ENCODE data around the gene ACTR3C. TPM values are rescaled to one million over a fixed set of nuclear protein-coding genes. Genes with fewer than 3 reads are reported as not detected.

Gene ACTR3C
- total and polyA plus RNA-seq, 2 experiments from 2014 or later: 1.5 to 3.5 TPM

GRCh38 chr7:150335108-150335773 lies 11.9 kb upstream of the ACTR3C start:
- Histone ChIP-seq H3K27me3 (ENCODE audit: insufficient read depth) (no peaks in the 10 kb centered on the region), H3K36me3 (ENCODE audit: insufficient read depth) (peaks cover 10% of the 10 kb centered on the region), H3K4me1 (ENCODE audit: insufficient read depth) (peaks cover 39% of the 10 kb centered on the region), H4K20me1 (replicated peaks; ENCODE audit: insufficient read depth) (no peaks in the 10 kb centered on the region; the same call in 1 of the 2 replicates), H3F3A (replicated peaks; ENCODE audit: low read depth) (peaks cover 28% of the 10 kb centered on the region), H2AFZ (no peak overlapping the region), H3K27ac (ENCODE audit: low read depth) (peak overlapping the region; percentile 86), H3K4me2 (peak overlapping the region; percentile 54), H3K9me2 (ENCODE audit: insufficient read depth) (no peaks in the 10 kb centered on the region), H3K4me3 (peak overlapping the region; percentile 5; the same call in 1 of the 2 replicates), H3K79me2 (replicated peaks; ENCODE audit: insufficient read depth) (peaks cover 38% of the 10 kb centered on the region)
- Mint-ChIP-seq H3K4me3 (peak overlapping the region; percentile 47), H3K9me3 (no peaks in the 10 kb centered on the region; the same call in 2 of the 3 replicates), H3K36me3 (ENCODE audit: low read depth) (peaks cover 77% of the 10 kb centered on the region), H3K27ac (peak overlapping the region; percentile 96), H3K4me1 (peaks cover 69% of the 10 kb centered on the region), H3K27me3 (ENCODE audit: insufficient read depth, low read depth, poor library complexity) (peaks cover 25% of the 10 kb centered on the region)
- DNase-seq (ENCODE audit: low spot score): peak; percentile 88
- TF ChIP-seq NANOG (IDR thresholded peaks at IDR 0.05; ENCODE audit: borderline replicate concordance): peak; percentile 61; the same call in 1 of the 2 replicates
- TF ChIP-seq POLR2AphosphoS5 (IDR thresholded peaks at IDR 0.05; ENCODE audit: low read depth): peak; percentile 58; the same call in 1 of the 2 replicates
- TF ChIP-seq CREB1 (CRISPR knock-in tag; IDR thresholded peaks at IDR 0.05; ENCODE audit: low read depth): peak; percentile 47; the same call in 1 of the 2 replicates
- TF ChIP-seq, protein P1, sequence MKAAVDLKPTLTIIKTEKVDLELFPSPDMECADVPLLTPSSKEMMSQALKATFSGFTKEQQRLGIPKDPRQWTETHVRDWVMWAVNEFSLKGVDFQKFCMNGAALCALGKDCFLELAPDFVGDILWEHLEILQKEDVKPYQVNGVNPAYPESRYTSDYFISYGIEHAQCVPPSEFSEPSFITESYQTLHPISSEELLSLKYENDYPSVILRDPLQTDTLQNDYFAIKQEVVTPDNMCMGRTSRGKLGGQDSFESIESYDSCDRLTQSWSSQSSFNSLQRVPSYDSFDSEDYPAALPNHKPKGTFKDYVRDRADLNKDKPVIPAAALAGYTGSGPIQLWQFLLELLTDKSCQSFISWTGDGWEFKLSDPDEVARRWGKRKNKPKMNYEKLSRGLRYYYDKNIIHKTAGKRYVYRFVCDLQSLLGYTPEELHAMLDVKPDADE (IDR thresholded peaks at IDR 0.05): 0 out of 2 replicates have a peak, but pooled peaks have one; percentile 20
- no peak for TF ChIP-seq ZNF462 (CRISPR knock-in tag; IDR thresholded peaks at IDR 0.05)
- TF ChIP-seq EZH2 (IDR thresholded peaks at IDR 0.05; ENCODE audit: low read depth, unreplicated experiment): no peak
- ATAC-seq: peak; percentile 64
